Subcutaneous adipose tissue (tissue), 4 donors: ENCODE measurements around the gene PRSS56. TPM values are rescaled to one million over a fixed set of nuclear protein-coding genes. Genes with fewer than 3 reads are reported as not detected.

ENCODE experiments used
- CTCF ChIP-seq: fragments of 450-650 bp; IDR thresholded peaks from one replicate; pipeline ENCODE4 v1.5.1; 2016; ENCODE audit warnings: low read depth, mild to moderate bottlenecking, control low read depth, antibody characterized with exemption, moderate library complexity
- total RNA-seq, 4 donors: library from RNA; depleted of rRNA; stranded (reverse); fragments of >200 nt; gene quantifications; one replicate each; pipeline ENCODE4 v1.1.0, GENCODE V29; 2016

Gene PRSS56
- total RNA-seq, 4 donors from 2014 or later, result not detected

DNA sequence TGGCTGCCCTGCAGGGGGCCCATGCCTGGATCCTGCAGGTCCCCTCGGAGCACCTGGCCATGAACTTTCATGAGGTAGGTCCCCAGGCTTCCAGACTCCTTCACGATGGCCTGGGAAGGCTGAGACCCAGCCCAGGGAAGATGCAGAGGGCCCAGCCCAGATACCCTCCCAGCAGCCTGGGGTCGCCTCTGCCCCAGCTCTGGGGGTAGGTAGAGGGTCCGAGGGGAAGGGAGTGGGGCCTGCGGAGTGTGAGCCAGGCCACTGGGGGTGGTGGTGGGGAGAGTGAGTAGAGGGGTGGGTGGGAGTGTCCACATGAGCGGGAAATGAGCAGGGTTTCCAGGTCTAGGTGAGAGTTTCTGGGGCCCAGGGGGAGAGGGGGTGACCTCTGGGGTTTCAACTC is 4.6 kb downstream of the PRSS56 start:
- TF ChIP-seq CTCF, result no peak

GRCh38 chr2:232525199-232525598 is 5.0 kb downstream of the PRSS56 start:
- TF ChIP-seq CTCF, result no peak

- no peak for TF ChIP-seq CTCF
Measured at GRCh38 chr2:232525791-232526371, 5.7 kb downstream of the PRSS56 start, which contains the start of gene CHRND. Gene CHRND (plus strand): TSS chr2:232526160. CDS start chr2:232526216, 56 bp downstream.

DNA sequence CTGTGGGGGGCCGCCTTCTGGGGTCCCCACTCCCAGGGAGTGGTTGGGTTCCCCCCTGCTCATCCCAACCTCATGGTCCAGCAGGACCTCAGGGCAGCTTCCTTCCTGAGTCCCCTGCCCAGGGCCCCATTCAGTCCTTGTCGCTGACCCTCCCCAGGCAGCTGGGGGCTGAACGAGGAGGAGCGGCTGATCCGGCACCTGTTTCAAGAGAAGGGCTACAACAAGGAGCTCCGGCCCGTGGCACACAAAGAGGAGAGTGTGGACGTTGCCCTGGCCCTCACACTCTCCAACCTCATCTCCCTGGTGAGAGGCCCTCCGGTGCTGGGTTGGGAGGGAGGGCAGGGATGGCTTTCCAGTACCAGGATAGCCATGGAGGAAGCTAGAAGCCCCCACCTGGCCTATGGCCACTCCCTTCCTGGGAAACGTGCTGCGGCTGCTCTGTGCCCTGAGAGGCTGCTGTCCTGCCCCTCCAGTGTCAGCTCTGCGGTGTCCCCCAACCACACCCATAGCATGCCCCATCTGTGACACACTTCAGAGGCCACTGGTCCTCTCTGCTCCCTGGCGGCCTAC is 6.3 kb downstream of the PRSS56 start:
- no peak for TF ChIP-seq CTCF

GRCh38 chr2:232527905-232528470 is 7.8 kb downstream of the PRSS56 start:
- no peak for TF ChIP-seq CTCF

DNA sequence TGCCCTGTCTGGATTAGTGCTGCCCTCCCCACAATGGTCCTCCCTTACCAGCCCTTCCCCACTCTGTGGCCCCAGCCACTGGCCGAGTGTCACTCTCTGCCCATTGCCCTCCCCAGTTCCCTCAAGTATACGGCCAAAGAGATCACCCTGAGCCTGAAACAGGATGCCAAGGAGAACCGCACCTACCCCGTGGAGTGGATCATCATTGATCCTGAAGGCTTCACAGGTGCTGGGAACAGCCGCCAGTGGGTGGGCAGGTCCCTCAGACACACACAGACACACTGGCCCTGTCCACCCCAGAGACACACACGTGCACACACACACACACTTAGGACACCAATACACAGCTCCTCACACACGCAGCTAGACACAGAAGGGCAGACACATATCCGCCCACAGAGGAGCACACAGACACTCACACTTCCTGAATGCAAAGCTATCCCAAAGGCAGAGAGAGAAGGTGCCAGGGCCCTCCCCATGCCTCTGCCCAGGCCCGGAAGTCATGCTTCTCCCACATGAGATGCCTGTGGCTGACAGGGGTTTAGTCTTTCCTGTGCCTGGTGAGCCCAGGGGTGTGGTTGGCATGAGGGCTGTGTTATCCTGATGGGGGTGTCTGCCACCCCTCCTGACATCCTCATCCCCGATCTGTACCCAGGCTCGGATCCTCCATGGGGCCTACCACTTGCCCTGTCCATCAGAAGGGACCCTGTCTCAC is 8.7 kb downstream of the PRSS56 start:
- TF ChIP-seq CTCF, result no peak
